H1 (cell line): ENCODE data around the gene FKBP8. TPM values are rescaled to one million over a fixed set of nuclear protein-coding genes. Genes with fewer than 3 reads are reported as not detected.

Experiments
- CTCF ChIA-PET: fragments of 300-600 bp; sonication (Branson Sonifier 250); formaldehyde crosslinking; loops from one replicate; lab custom pipeline; 2021; ENCODE audit not compliant: partially characterized antibody; lab: Charles Lee
- POLR2A ChIA-PET: fragments of 300-600 bp; sonication (Branson Sonifier 250); formaldehyde crosslinking; loops from one replicate; lab custom pipeline; 2021; ENCODE audit warnings: inconsistent platforms; ENCODE audit not compliant: partially characterized antibody; lab: Charles Lee
- DNase-seq, 2 experiments: peaks; one replicate each; pipeline versions ENCODE4 v3.0.0 to v3.0.0-alpha.2; 2010 to 2022; ENCODE audit warnings: low spot score in 2 of 2, low read depth in 1 of 2, mixed read lengths in 1 of 2
- FAIRE-seq: peaks from 2 replicates; lab custom pipeline; 2011; peaks lifted over from hg19 to GRCh38; lab: Jason Lieb, UNC
- H2AFZ ChIP-seq: 2 replicates; pipeline ENCODE4 v1.8.1; 2012; ENCODE audit warnings: low read length, inconsistent platforms
- H2AK5ac ChIP-seq: 2 replicates; pipeline ENCODE4 v1.6.1; 2013; ENCODE audit warnings: low read depth, low read length
- H2BK120ac ChIP-seq: replicated peaks from 2 replicates; pipeline ENCODE3; 2013; ENCODE audit warnings: low read depth, low read length, inconsistent platforms
- H2BK12ac ChIP-seq: 2 replicates; pipeline ENCODE4 v1.6.1; 2013; ENCODE audit warnings: low read depth, low read length
- H2BK15ac ChIP-seq: 2 replicates; pipeline ENCODE4 v1.6.1; 2013; ENCODE audit warnings: low read length
- H2BK20ac ChIP-seq: 2 replicates; pipeline ENCODE4 v1.6.1; 2013; ENCODE audit warnings: low read length
- H2BK5ac ChIP-seq: 2 replicates; pipeline ENCODE4 v1.6.1; 2013; ENCODE audit warnings: low read depth, low read length
- H3K14ac ChIP-seq: 2 replicates; pipeline ENCODE4 v1.6.1; 2013; ENCODE audit warnings: inconsistent platforms; ENCODE audit not compliant: insufficient read length
- H3K18ac ChIP-seq: 2 replicates; pipeline ENCODE4 v1.6.1; 2013; ENCODE audit warnings: low read length; ENCODE audit errors: extremely low read depth
- H3K23ac ChIP-seq: 2 replicates; pipeline ENCODE4 v1.6.1; 2013; ENCODE audit warnings: inconsistent platforms; ENCODE audit not compliant: insufficient read length
- H3K23me2 ChIP-seq: 2 replicates; pipeline ENCODE4 v1.6.1; 2013; ENCODE audit warnings: low read depth, low read length
- H3K27ac ChIP-seq: 2 replicates; pipeline ENCODE4 v1.6.1; 2011; ENCODE audit warnings: low read depth, low read length, inconsistent platforms
- H3K27me3 ChIP-seq, 4 experiments: replicated peaks in 1 of 4; 1 replicate in 1 of 4; 2 replicates in 3 of 4; pipeline versions ENCODE4 v1.6.1 to v1.8.1; 2011 to 2013; ENCODE audit warnings: low read length in 3 of 4, mild to moderate bottlenecking in 3 of 4, inconsistent platforms in 2 of 4, mixed read lengths in 2 of 4, moderate library complexity in 1 of 4; ENCODE audit not compliant: control insufficient read depth in 3 of 4, insufficient read depth in 3 of 4; ENCODE audit errors: extremely low read depth in 1 of 4
- H3K36me3 ChIP-seq, 4 experiments: 2 replicates each; pipeline versions ENCODE4 v1.6.1 to v1.8.1; 2011 to 2013; ENCODE audit warnings: mild to moderate bottlenecking in 4 of 4, low read length in 3 of 4, moderate library complexity in 2 of 4, control low read depth in 1 of 4, inconsistent platforms in 1 of 4; ENCODE audit not compliant: insufficient read depth in 4 of 4, control insufficient read depth in 2 of 4
- H3K4ac ChIP-seq: replicated peaks from 2 replicates; pipeline ENCODE3; 2013; ENCODE audit warnings: low read length, low read depth, mixed read lengths, inconsistent platforms; ENCODE audit not compliant: insufficient read length
- H3K4me1 ChIP-seq, 4 experiments: replicated peaks in 1 of 4; 1 replicate in 1 of 4; 2 replicates in 3 of 4; pipeline versions ENCODE4 v1.6.1 to v1.8.1; 2011 to 2013; ENCODE audit warnings: low read length in 3 of 4, inconsistent platforms in 2 of 4, mixed read lengths in 1 of 4; ENCODE audit not compliant: insufficient read depth in 4 of 4, control insufficient read depth in 3 of 4
- H3K4me2 ChIP-seq, 2 experiments: 2 replicates each; pipeline versions ENCODE4 v1.6.1 to v1.8.1; 2011 to 2013; ENCODE audit warnings: low read depth in 2 of 2, low read length in 2 of 2, control low read depth in 1 of 2, inconsistent platforms in 1 of 2, mild to moderate bottlenecking in 1 of 2; ENCODE audit not compliant: insufficient read depth in 1 of 2
- H3K4me3 ChIP-seq, 4 experiments: fragments of 200-600, 300-600 bp in 1 of 4; sonication (generic), shearing (Covaris generic), sonication (Bioruptor Twin) in 1 of 4; 2 replicates each; pipeline versions ENCODE4 v1.5.1 to v1.8.1; 2011 to 2016; ENCODE audit warnings: low read length in 4 of 4, low read depth in 3 of 4, control low read depth in 2 of 4, inconsistent platforms in 2 of 4, mild to moderate bottlenecking in 2 of 4, mixed read lengths in 1 of 4, moderate library complexity in 1 of 4; ENCODE audit not compliant: insufficient read depth in 2 of 4; ENCODE audit errors: extremely low read depth in 1 of 4
- H3K56ac ChIP-seq: replicated peaks from 2 replicates; pipeline ENCODE3; 2013; ENCODE audit warnings: low read depth, mild to moderate bottlenecking, mixed read lengths, low read length, inconsistent platforms; ENCODE audit not compliant: insufficient read length
- H3K79me1 ChIP-seq: 2 replicates; pipeline ENCODE4 v1.6.1; 2013; ENCODE audit warnings: low read depth, low read length, control low read depth
- H3K79me2 ChIP-seq, 2 experiments: 2 replicates each; pipeline versions ENCODE4 v1.6.1 to v1.8.1; 2012 to 2013; ENCODE audit warnings: low read length in 2 of 2, mild to moderate bottlenecking in 2 of 2, inconsistent platforms in 1 of 2; ENCODE audit not compliant: insufficient read depth in 2 of 2, control insufficient read depth in 1 of 2
- H3K9ac ChIP-seq, 4 experiments: replicated peaks in 1 of 4; 1 replicate in 1 of 4; 2 replicates in 3 of 4; pipeline versions ENCODE4 v1.6.1 to v1.8.1; 2011 to 2013; ENCODE audit warnings: low read depth in 3 of 4, low read length in 3 of 4, control low read depth in 2 of 4, mild to moderate bottlenecking in 2 of 4, moderate library complexity in 2 of 4, inconsistent platforms in 1 of 4; ENCODE audit errors: extremely low read depth in 1 of 4
- H3K9me3 ChIP-seq, 2 experiments: 2 replicates each; pipeline versions ENCODE4 v1.6.1 to v1.8.1; 2012 to 2013; ENCODE audit warnings: mild to moderate bottlenecking in 2 of 2, moderate library complexity in 2 of 2, control low read depth in 1 of 2, inconsistent platforms in 1 of 2, low read depth in 1 of 2, low read length in 1 of 2, mixed read lengths in 1 of 2; ENCODE audit not compliant: insufficient read depth in 2 of 2
- H4K20me1 ChIP-seq, 2 experiments: replicated peaks in 1 of 2; 2 replicates each; pipeline versions ENCODE3 to v1.8.1; 2011 to 2013; ENCODE audit warnings: inconsistent platforms in 2 of 2, low read length in 2 of 2, mild to moderate bottlenecking in 1 of 2; ENCODE audit not compliant: insufficient read depth in 2 of 2, control insufficient read depth in 1 of 2
- H4K5ac ChIP-seq: 2 replicates; pipeline ENCODE4 v1.6.1; 2013; ENCODE audit warnings: low read length, low read depth, mixed read lengths, inconsistent platforms; ENCODE audit not compliant: insufficient read length
- H4K8ac ChIP-seq: 2 replicates; pipeline ENCODE4 v1.8.0; 2013; ENCODE audit warnings: mild to moderate bottlenecking, moderate library complexity, low read length, inconsistent platforms; ENCODE audit not compliant: insufficient read depth; ENCODE audit errors: extremely low read depth
- H4K91ac ChIP-seq: replicated peaks from 2 replicates; pipeline ENCODE3; 2013; ENCODE audit warnings: low read length, mixed read lengths, inconsistent platforms; ENCODE audit not compliant: insufficient read length
- CBX5 ChIP-seq: fragments of 300-800, 300-1000 bp; sonication (generic); IDR thresholded peaks from 2 replicates; pipeline ENCODE4 v1.7.1; 2016; ENCODE audit warnings: antibody characterized with exemption, low read length, low read depth
- GABPA ChIP-seq: IDR thresholded peaks from 2 replicates; pipeline ENCODE4 v1.6.1; 2011; ENCODE audit warnings: mild to moderate bottlenecking, low read length, moderate library complexity, borderline replicate concordance; ENCODE audit not compliant: insufficient read depth
- TBP ChIP-seq: IDR thresholded peaks from 2 replicates; pipeline ENCODE4 v1.6.1; 2011; ENCODE audit warnings: low read depth, low read length, improper control_type of control experiment
- WGBS, 2 experiments: shearing (Covaris generic) in 1 of 2; methylation state at CpG; one replicate each; pipeline versions ENCODE4 v1.1.6 to v1.1.7; 2013 to 2015; ENCODE audit warnings: low lambda C conversion rate in 2 of 2, mixed read lengths in 2 of 2, inconsistent platforms in 1 of 2, low coverage in 1 of 2, missing lambda C conversion rate in 1 of 2; ENCODE audit not compliant: insufficient replicate concordance in 2 of 2, insufficient coverage in 1 of 2, insufficient read length in 1 of 2; ENCODE audit errors: extremely low coverage in 1 of 2, missing lambda C conversion rate in 1 of 2; 5-methylcytosine and 5-hydroxymethylcytosine counted together
- polyA plus RNA-seq, 7 experiments: library from polyadenylated mRNA; depleted of rRNA in 3 of 7; stranded (reverse) in 5 of 7; unstranded in 2 of 7; fragments of >200 nt in 5 of 7; fragments of 200-250 nt in 2 of 7; gene quantifications; 1 replicate in 5 of 7; 2 replicates in 1 of 7; 4 replicates in 1 of 7; pipeline versions ENCODE4 v1.2.1 to v1.2.3, GENCODE V29; 2011 to 2013; ENCODE audit warnings: missing spikeins in 2 of 7, mixed read lengths in 2 of 7
- total RNA-seq: library from RNA; stranded (reverse); fragmentation: NEBNext Ultra II Directional; extraction: Animal tissue kit (Norgen Biotek cat#: 25700); gene quantifications from 2 replicates; pipeline ENCODE4 v1.2.1, GENCODE V29; 2021

The FKBP8 gene
- total and polyA plus RNA-seq, 2 of the 8 experiments (the other 6 are each of a cell fraction or from before 2014, with no cell fraction given) = 264 to 309 TPM

GRCh38 chr19:18502638-18503294 is 40.6 kb downstream of the FKBP8 start:
- WGBS, 2 experiments = 93% methylated on average over 16 of the region's 17 CpGs; no CpG with 5 or more reads in 1 of the 2 experiments
- no peak overlapping the region for H2BK12ac ChIP-seq
- no peak overlapping the region for H3K4me3 ChIP-seq
- TF ChIP-seq TBP (no peak), GABPA (no peak), CBX5 (no peak)
- no peaks in the 10 kb centered on the region for H3K27me3 ChIP-seq
- ChIA-PET POLR2A (interaction anchor here (2.9 kb wide), 1 partner anchor 87 kb away, joined by 9 read pairs; the partner anchor contains the start of gene REX1BD), CTCF (interaction anchor here (0.8 to 32.9 kb wide), 8 partner anchors 11 to 227 kb away, joined by 3 to 458 read pairs (median 4); no protein-coding TSS in a partner anchor)
- no peak overlapping the region for H2AK5ac ChIP-seq
- no peaks in the 10 kb centered on the region for H3K23me2 ChIP-seq
- no peak overlapping the region for H3K4ac ChIP-seq
- DNase-seq (no peak), FAIRE-seq (no peak)
- H3K79me1 ChIP-seq = peaks cover 26% of the 10 kb centered on the region
- no peak overlapping the region for H2BK20ac ChIP-seq
- H3K79me2 ChIP-seq = peaks cover 0 to 64% of the 10 kb centered on the region in 2 experiments; a peak in 3 of 4 replicates
- H2AFZ ChIP-seq = no peak overlapping the region
- no peak overlapping the region for H3K4me2 ChIP-seq
- H4K20me1 ChIP-seq = peaks cover 19 to 51% of the 10 kb centered on the region in 2 experiments
- H3K4me1 ChIP-seq = no peaks in the 10 kb centered on the region; a peak in 1 of 7 replicates
- H2BK15ac ChIP-seq = no peak overlapping the region
- no peak overlapping the region for H3K14ac ChIP-seq
- no peak overlapping the region for H4K5ac ChIP-seq
- no peak overlapping the region for H3K27ac ChIP-seq
- H2BK5ac ChIP-seq = no peak overlapping the region
- no peak overlapping the region for H3K9ac ChIP-seq
- H3K23ac ChIP-seq = no peak overlapping the region
- no peak overlapping the region for H4K8ac ChIP-seq
- H4K91ac ChIP-seq = no peak overlapping the region
- H3K36me3 ChIP-seq = no peaks in the 10 kb centered on the region
- no peak overlapping the region for H3K18ac ChIP-seq
- H2BK120ac ChIP-seq = no peak overlapping the region
- no peaks in the 10 kb centered on the region for H3K9me3 ChIP-seq
- no peak overlapping the region for H3K56ac ChIP-seq
